MM.1S (cell line): ENCODE data around the gene RANBP1.

ENCODE experiments used
- CTCF ChIP-seq: fragments of 300-600 bp; sonication (generic); IDR thresholded peaks from 2 replicates; pipeline ENCODE4 v1.5.1; 2016; ENCODE audit warnings: antibody characterized with exemption, low read length, mixed read lengths
- EZH2 ChIP-seq: fragments of 300-600 bp; sonication (generic); optimal IDR thresholded peaks from 2 replicates; pipeline ENCODE3; 2017; ENCODE audit warnings: low read depth, mild to moderate bottlenecking, antibody characterized with exemption, low read length, mixed read lengths
- EZH2phosphoT487 ChIP-seq: fragments of 300-600 bp; sonication (generic); IDR thresholded peaks from 2 replicates; pipeline ENCODE4 v1.6.1; 2018; ENCODE audit warnings: antibody characterized with exemption, low read length

- no peak for TF ChIP-seq CTCF
- TF ChIP-seq EZH2: no peak
- TF ChIP-seq EZH2phosphoT487: no peak
These were observed 18.1 kb downstream of the RANBP1 start for GRCh38 chr22:20133930-20134549.
